HepG2 (cell line): ENCODE measurements around the gene CSNK1G1. TPM values are rescaled to one million over a fixed set of nuclear protein-coding genes. Genes with fewer than 3 reads are reported as not detected.

Experiments used
- ATAC-seq: fragments of 200-7000 bp; cut with Tn5 transposase; 3 replicates; pipeline ENCODE4 v1.9.1; 2020; ENCODE audit warnings: mild to moderate bottlenecking, moderate library complexity
- BruUV-seq: library from RNA; stranded (reverse); fragments of 400-500 nt; replicated peaks from 2 replicates; lab custom pipeline; 2021; lab: Mats Ljungman, UMichigan
- CTCF ChIA-PET: fragments of 300-600 bp; formaldehyde crosslinking; extraction: SDS; loops from one replicate; lab custom pipeline; 2021; ENCODE audit warnings: low total read pairs, inconsistent platforms, low intra/inter-chr PET ratio; lab: Yijun Ruan, JAX
- POLR2A ChIA-PET: fragments of 350-600 bp; sonication (Branson Sonifier 250); formaldehyde crosslinking; loops from one replicate; lab custom pipeline; 2020; ENCODE audit warnings: antibody characterized with exemption, inconsistent platforms; lab: Yijun Ruan, JAX
- DNase-seq: peaks from one replicate; pipeline ENCODE4 v3.0.0-alpha.2; 2015; ENCODE audit warnings: low spot score
- FAIRE-seq: peaks from 3 replicates; lab custom pipeline; 2011; peaks lifted over from hg19 to GRCh38; lab: Jason Lieb, UNC
- H2AFZ ChIP-seq: one replicate; pipeline ENCODE4 v1.6.1; 2011; ENCODE audit warnings: low read length, inconsistent platforms
- H3K27ac ChIP-seq: fragments of 300-600 bp; 3 replicates; pipeline ENCODE4 v1.8.0; 2011; ENCODE audit warnings: mixed run types, mild to moderate bottlenecking, mixed read lengths, low read length, inconsistent platforms; ENCODE audit not compliant: insufficient read depth; ENCODE audit errors: extremely low read length
- H3K27me3 ChIP-seq, 2 experiments: fragments of 200-600 bp in 1 of 2; 2 replicates in 1 of 2; 3 replicates in 1 of 2; pipeline versions ENCODE4 v1.6.0 to v1.8.0; 2011; ENCODE audit warnings: low read length in 2 of 2, mild to moderate bottlenecking in 2 of 2, moderate library complexity in 2 of 2, inconsistent platforms in 1 of 2; ENCODE audit not compliant: insufficient read depth in 2 of 2, control insufficient read depth in 1 of 2
- H3K36me3 ChIP-seq, 2 experiments: fragments of 200-600 bp in 1 of 2; replicated peaks in 1 of 2; 2 replicates in 1 of 2; 3 replicates in 1 of 2; pipeline versions ENCODE4 v1.5.1 to v1.8.0; 2011; ENCODE audit warnings: low read length in 2 of 2, inconsistent platforms in 1 of 2; ENCODE audit not compliant: insufficient read depth in 2 of 2, control insufficient read depth in 1 of 2
- H3K4me1 ChIP-seq: 2 replicates; pipeline ENCODE4 v1.5.1; 2012; ENCODE audit warnings: low read length, inconsistent platforms; ENCODE audit not compliant: insufficient read depth
- H3K4me2 ChIP-seq: 2 replicates; pipeline ENCODE4 v1.6.0; 2011; ENCODE audit warnings: low read depth, low read length, inconsistent platforms
- H3K4me3 ChIP-seq, 3 experiments: fragments of 200-600 bp in 1 of 3; sonication (generic), shearing (Covaris generic) in 1 of 3; replicated peaks in 1 of 3; 2 replicates each; pipeline ENCODE4 v1.5.1; 2011 to 2016; ENCODE audit warnings: low read length in 3 of 3, inconsistent platforms in 2 of 3, low read depth in 2 of 3, mild to moderate bottlenecking in 2 of 3, control low read depth in 1 of 3, mixed read lengths in 1 of 3; ENCODE audit not compliant: insufficient read depth in 1 of 3
- H3K79me2 ChIP-seq: one replicate; pipeline ENCODE4 v1.6.1; 2011; ENCODE audit warnings: low read length, inconsistent platforms; ENCODE audit not compliant: insufficient read depth
- H3K9ac ChIP-seq: 2 replicates; pipeline ENCODE4 v1.6.0; 2011; ENCODE audit warnings: mild to moderate bottlenecking, low read depth, low read length, inconsistent platforms; ENCODE audit not compliant: insufficient read depth
- H3K9me3 ChIP-seq: 2 replicates; pipeline ENCODE4 v1.5.1; 2012; ENCODE audit warnings: mild to moderate bottlenecking, low read length
- H4K20me1 ChIP-seq: 2 replicates; pipeline ENCODE4 v1.6.0; 2011; ENCODE audit warnings: inconsistent platforms, mild to moderate bottlenecking, low read length, moderate library complexity; ENCODE audit not compliant: insufficient read depth
- CCDC6 ChIP-seq: sonication (generic); formaldehyde crosslinking; IDR thresholded peaks from 2 replicates; pipeline ENCODE4 v1.8.1; 2022; ENCODE audit warnings: mild to moderate bottlenecking, missing genetic modification reagents, moderate library complexity
- JUN ChIP-seq: sonication (generic); formaldehyde crosslinking; IDR thresholded peaks from 2 replicates; pipeline ENCODE4 v1.4.0; 2020; ENCODE audit warnings: mild to moderate bottlenecking, missing genetic modification reagents
- MATR3 ChIP-seq: sonication (generic); formaldehyde crosslinking; IDR thresholded peaks from 2 replicates; pipeline ENCODE4 v1.4.0; 2020; ENCODE audit warnings: missing genetic modification reagents
- POGZ ChIP-seq: sonication (generic); formaldehyde crosslinking; IDR thresholded peaks from 2 replicates; pipeline ENCODE4 v1.4.0; 2020; ENCODE audit warnings: mild to moderate bottlenecking, missing genetic modification reagents
- RFX5 ChIP-seq: IDR thresholded peaks from 2 replicates; pipeline ENCODE4 v1.6.1; 2011; ENCODE audit warnings: low read depth, low read length, improper control_type of control experiment
- SYNCRIP ChIP-seq: fragments of 200-400 bp; formaldehyde crosslinking; IDR thresholded peaks from 2 replicates; pipeline ENCODE4 v1.6.1; 2018; ENCODE audit warnings: mild to moderate bottlenecking, low read depth, low read length; ENCODE audit not compliant: insufficient read depth
- TBL1XR1 ChIP-seq: fragments of 150-350 bp; IDR thresholded peaks from 2 replicates; pipeline ENCODE4 v1.6.1; 2014; ENCODE audit warnings: borderline replicate concordance, low read length; ENCODE audit not compliant: partially characterized antibody
- ZC3H4 ChIP-seq: sonication (generic); formaldehyde crosslinking; IDR thresholded peaks from 2 replicates; pipeline ENCODE4 v1.4.0; 2020; ENCODE audit warnings: missing genetic modification reagents, borderline replicate concordance
- ZNF879 ChIP-seq: sonication (generic); formaldehyde crosslinking; IDR thresholded peaks from 2 replicates; pipeline ENCODE4 v1.8.1; 2023; ENCODE audit warnings: missing genetic modification reagents
- ZSCAN31 ChIP-seq: sonication (generic); formaldehyde crosslinking; IDR thresholded peaks from 2 replicates; pipeline ENCODE4 v1.5.0; 2020; ENCODE audit warnings: low read depth, mild to moderate bottlenecking, missing genetic modification reagents
- WGBS: methylation state at CpG from one replicate; pipeline ENCODE4 v1.1.6; 2017; ENCODE audit warnings: low lambda C conversion rate; 5-methylcytosine and 5-hydroxymethylcytosine counted together
- in situ Hi-C: cut with HindIII; loops from 2 replicates; pipeline ENCODE4 v1.10.0; 2017; ENCODE audit warnings: low pct_unique_long_range_greater_than_20kb; ENCODE audit not compliant: extremely low pct_ligation_motif_present
- intact Hi-C: fragments of 100-400 bp; cut with micrococcal nuclease; formaldehyde crosslinking; loops from one replicate; pipeline ENCODE4 v1.10.0; 2022; ENCODE audit not compliant: unreplicated experiment
- polyA plus RNA-seq, 8 experiments: library from polyadenylated mRNA; depleted of rRNA in 3 of 8; stranded (reverse) in 7 of 8; unstranded in 1 of 8; fragments of >200 nt; fragmentation: Illumina TruSeq in 4 of 8; extraction: Trizol in 4 of 8; gene quantifications; 2 replicates each; pipeline versions ENCODE4 v1.2.1 to v1.2.3, GENCODE V29; 2011 to 2016; ENCODE audit warnings: low read depth in 4 of 8, missing spikeins in 1 of 8, mixed read lengths in 1 of 8; ENCODE audit not compliant: insufficient read depth in 1 of 8
- total RNA-seq, 5 experiments: library from RNA; depleted of rRNA; stranded (reverse); fragments of >200 nt; fragmentation: Illumina TruSeq; extraction: Trizol; gene quantifications; 2 replicates each; pipeline ENCODE4 v1.2.3, GENCODE V29; 2016; ENCODE audit warnings: low read depth in 1 of 5

The CSNK1G1 gene
- total and polyA plus RNA-seq, 2 of the 13 experiments (the other 11 are each of a cell fraction or from before 2014, with no cell fraction given): 8.5 to 12.6 TPM

DNA sequence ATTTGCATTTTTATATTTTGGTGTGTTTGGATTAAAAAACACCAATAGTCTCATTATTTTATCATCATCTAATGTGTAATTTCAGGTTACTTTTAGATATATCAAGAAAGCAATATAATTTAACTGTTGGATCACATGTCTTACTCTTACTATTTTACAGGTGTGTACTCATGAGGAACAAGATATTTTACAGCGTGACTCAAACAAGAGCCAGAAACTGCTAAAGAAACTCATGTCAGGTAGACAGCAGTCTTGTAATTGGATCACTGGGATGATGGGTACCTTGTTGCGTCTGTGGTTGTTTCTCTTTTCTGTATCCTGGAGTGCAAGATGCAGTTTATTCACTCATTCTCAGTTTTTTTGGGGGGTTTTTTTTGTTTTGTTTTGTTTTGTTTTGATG, 44.6 kb upstream of the CSNK1G1 start (continued):
- TF ChIP-seq CCDC6 (CRISPR knock-in tag) (no peak), TBL1XR1 (no peak), POGZ (no peak), ZSCAN31 (CRISPR knock-in tag) (no peak)

DNA sequence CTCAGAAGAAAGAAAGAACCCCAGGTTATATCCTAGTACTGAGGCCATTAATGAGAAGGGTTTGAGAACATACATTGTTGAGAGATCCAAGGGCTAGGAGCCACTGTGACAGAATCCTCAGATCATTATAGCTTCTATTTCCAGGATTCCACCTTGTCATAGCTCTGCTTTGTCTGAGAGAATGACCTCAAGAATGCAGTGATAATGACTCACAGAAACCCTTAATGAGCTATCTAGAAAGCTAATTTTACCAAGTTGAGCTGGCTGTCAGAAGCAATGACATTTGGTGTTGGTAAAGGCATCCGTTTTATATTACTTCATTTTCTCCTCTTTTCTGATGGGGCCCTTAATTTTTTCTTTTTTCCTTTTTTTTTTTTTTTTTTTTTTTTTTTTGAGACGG, 42.6 kb upstream of the CSNK1G1 start:
- Histone ChIP-seq H3K79me2 (no peaks in the 10 kb centered on the region), H3K27ac (no peak overlapping the region), H3K4me1 (no peaks in the 10 kb centered on the region), H3K27me3 (no peaks in the 10 kb centered on the region), H3K9ac (no peak overlapping the region), H3K9me3 (no peaks in the 10 kb centered on the region), H3K4me2 (no peak overlapping the region), H4K20me1 (no peaks in the 10 kb centered on the region; the same call in 1 of the 2 replicates), H2AFZ (no peak overlapping the region), H3K4me3 (no peak overlapping the region), H3K36me3 (peaks cover 5 to 50% of the 10 kb centered on the region in 2 experiments)
- 98% methylated on average over 2 of the region's 2 CpGs for WGBS
- DNase-seq: no peak
- CTCF ChIA-PET: no interaction called here
- BruUV-seq: no TSS peak
- FAIRE-seq: no peak
- in situ Hi-C loops: no loop called here
- ATAC-seq: no peak
- intact Hi-C loops: no loop called here
- TF ChIP-seq RFX5 (no peak), JUN (CRISPR knock-in tag) (no peak), ZNF879 (no peak), ZC3H4 (CRISPR knock-in tag) (no peak), MATR3 (no peak), SYNCRIP (no peak)
- POLR2A ChIA-PET: interaction anchor here (0.6 to 0.9 kb wide), 2 partner anchors 11 to 252 kb away, joined by 3 read pairs; partner anchors contain the start of gene TRIP4
